Measurements from ENCODE around the gene NEK7. TPM values are rescaled to one million over a fixed set of nuclear protein-coding genes. Genes with fewer than 3 reads are reported as not detected.
A peak's percentile ranks its signal among the peaks of the same experiment; 100 is the strongest.

NEK7 gene
- total RNA-seq, 2 experiments from 2014 or later = 61.5 to 63.2 TPM

DNA sequence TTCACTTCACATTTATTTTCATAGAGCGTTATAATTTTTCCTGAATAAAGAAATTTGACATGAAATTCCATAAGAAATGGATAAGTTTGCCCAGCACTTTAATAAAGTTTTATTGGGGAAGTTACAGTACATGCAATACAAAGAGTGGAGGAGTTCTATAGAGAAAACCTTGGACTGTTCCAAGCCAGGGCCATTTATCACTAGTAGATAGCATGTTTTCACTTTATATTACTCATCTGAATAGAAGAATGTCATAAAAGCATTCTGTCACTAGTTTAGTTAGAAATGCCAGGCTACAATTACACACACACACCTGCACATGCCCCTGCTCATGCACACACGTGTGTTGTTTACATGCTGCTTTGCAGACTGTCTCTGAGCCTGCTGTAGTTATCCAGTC, 123.3 kb downstream of the NEK7 start:
- Mint-ChIP-seq H3K27me3 (ENCODE audit: low read depth) (no peaks in the 10 kb centered on the region), H3K4me3 (no peak overlapping the region), H3K4me1 (ENCODE audit: low read depth) (peaks cover 10% of the 10 kb centered on the region), H3K9me3 (ENCODE audit: insufficient read depth) (no peaks in the 10 kb centered on the region), H3K36me3 (ENCODE audit: low read depth) (peaks cover 11% of the 10 kb centered on the region), H3K27ac (no peak overlapping the region)
- POLR2A ChIA-PET = no interaction called here
- DNase-seq (no peak), ATAC-seq (no peak)
- CTCF ChIA-PET = no interaction called here

DNA sequence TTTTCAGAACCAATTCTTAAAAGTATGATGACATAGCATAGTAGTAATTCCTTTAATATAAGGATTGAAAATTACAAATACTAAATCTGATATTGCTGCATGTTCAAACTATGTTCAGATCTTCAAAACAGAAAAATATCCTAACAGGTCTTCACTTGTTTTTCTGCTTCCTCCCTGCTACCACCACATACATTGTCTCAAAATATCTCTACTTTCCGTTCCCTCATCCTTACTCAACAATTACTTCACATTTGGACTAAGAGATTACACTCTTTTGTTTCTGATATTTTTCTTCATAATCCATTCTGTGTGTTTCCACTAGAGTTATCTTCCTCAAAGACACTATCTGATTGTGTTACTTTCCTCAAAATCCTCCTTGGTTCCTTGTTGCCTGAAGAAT, 125.1 kb downstream of the NEK7 start:
- H3K27ac Mint-ChIP-seq = no peak overlapping the region
- H3K9me3 Mint-ChIP-seq (ENCODE audit: insufficient read depth) = no peaks in the 10 kb centered on the region
- H3K4me3 Mint-ChIP-seq = no peak overlapping the region
- peaks cover 13% of the 10 kb centered on the region for H3K36me3 Mint-ChIP-seq (ENCODE audit: low read depth)
- H3K4me1 Mint-ChIP-seq (ENCODE audit: low read depth) = peaks cover 10% of the 10 kb centered on the region
- ChIA-PET POLR2A (no interaction called here), CTCF (no interaction called here)
- no peak for DNase-seq
- H3K27me3 Mint-ChIP-seq (ENCODE audit: low read depth) = no peaks in the 10 kb centered on the region
- no peak for ATAC-seq

DNA sequence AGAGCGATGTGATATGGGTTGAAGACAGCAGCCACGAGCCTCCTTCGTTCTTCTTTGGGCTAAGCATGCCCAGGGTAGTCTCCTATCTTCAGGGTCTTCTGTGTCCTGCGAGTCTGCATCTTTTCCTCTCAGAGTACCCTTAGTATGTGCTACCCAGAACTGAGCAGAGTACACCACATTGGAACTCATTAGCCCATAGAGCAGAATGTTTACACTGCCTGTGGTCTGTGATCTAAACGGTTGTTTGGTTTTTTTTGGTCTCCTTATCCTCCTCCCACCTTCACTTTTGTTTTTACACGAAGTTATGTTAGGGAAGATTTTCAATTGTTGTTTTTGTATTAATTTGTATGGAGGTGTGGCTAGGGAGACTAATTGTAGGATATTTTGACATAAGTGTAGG, 126.4 kb downstream of the NEK7 start:
- H3K4me1 Mint-ChIP-seq (ENCODE audit: low read depth) = peaks cover 10% of the 10 kb centered on the region
- no peaks in the 10 kb centered on the region for H3K27me3 Mint-ChIP-seq (ENCODE audit: low read depth)
- no peak overlapping the region for H3K27ac Mint-ChIP-seq
- ChIA-PET CTCF (no interaction called here), POLR2A (no interaction called here)
- no peak overlapping the region for H3K4me3 Mint-ChIP-seq
- no peak for DNase-seq
- no peaks in the 10 kb centered on the region for H3K9me3 Mint-ChIP-seq (ENCODE audit: insufficient read depth)
- H3K36me3 Mint-ChIP-seq (ENCODE audit: low read depth) = peaks cover 19% of the 10 kb centered on the region
- peak; percentile 47 for ATAC-seq

DNA sequence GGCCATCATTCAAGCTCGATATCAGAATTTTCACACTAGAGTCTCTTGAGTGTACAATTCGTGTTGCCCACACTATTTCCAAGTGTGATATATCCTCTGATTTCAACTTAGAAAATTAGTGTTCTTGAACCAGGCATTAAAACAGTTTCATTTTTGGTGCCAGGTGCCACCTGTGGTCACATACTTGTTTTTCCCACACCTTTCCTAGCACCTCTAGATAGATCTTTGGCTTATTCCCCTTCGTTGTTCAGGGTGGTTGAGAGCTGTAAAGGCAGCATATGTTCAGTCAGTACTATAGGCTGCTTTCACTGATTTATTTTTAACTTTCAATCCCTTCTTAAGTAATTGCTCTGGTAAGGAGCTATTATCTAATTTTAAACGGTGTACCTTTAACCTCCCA, 131.1 kb downstream of the NEK7 start:
- DNase-seq = no peak
- H3K27ac Mint-ChIP-seq = no peak overlapping the region
- peaks cover 5% of the 10 kb centered on the region for H3K4me1 Mint-ChIP-seq (ENCODE audit: low read depth)
- ChIA-PET CTCF (no interaction called here), POLR2A (interaction anchor here (1.3 kb wide), 1 partner anchor 129 kb away, joined by 3 read pairs; no protein-coding TSS in a partner anchor)
- no peaks in the 10 kb centered on the region for H3K27me3 Mint-ChIP-seq (ENCODE audit: low read depth)
- H3K4me3 Mint-ChIP-seq = no peak overlapping the region
- H3K9me3 Mint-ChIP-seq (ENCODE audit: insufficient read depth) = no peaks in the 10 kb centered on the region
- ATAC-seq = no peak
- peaks cover 13% of the 10 kb centered on the region for H3K36me3 Mint-ChIP-seq (ENCODE audit: low read depth)

DNA sequence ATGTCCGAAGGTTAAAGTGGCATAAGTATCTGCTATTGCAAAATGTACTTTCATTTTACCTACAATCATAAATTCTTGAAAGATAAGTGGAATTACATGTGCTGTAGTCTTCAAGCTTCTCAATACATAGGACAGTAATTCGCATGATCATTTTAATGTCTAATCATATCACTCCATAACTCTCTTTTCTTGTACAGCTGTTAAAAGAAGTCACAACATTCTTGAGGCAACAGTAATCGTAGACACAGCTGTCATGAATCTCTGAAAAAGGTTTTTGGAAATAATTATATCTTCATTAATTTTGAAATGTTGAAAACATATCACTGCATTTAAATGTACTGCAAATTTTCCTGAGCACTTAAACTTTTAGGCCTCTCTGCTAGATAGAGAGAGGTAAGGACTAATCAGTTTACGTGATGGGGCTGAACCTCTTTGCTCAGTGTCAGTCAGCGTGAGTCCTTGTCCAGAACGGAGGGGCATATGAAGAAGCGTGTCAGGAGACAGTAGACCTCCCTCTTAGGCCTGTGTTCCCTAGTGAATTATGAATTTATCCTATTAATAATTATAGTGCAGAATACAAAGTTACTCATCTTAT, 133.4 kb downstream of the NEK7 start:
- Mint-ChIP-seq H3K9me3 (ENCODE audit: insufficient read depth) (no peaks in the 10 kb centered on the region), H3K27me3 (ENCODE audit: low read depth) (no peaks in the 10 kb centered on the region), H3K36me3 (ENCODE audit: low read depth) (peaks cover 21% of the 10 kb centered on the region), H3K4me3 (no peak overlapping the region), H3K4me1 (ENCODE audit: low read depth) (no peaks in the 10 kb centered on the region), H3K27ac (no peak overlapping the region)
- POLR2A ChIA-PET = no interaction called here
- CTCF ChIA-PET = no interaction called here
- ATAC-seq (no peak), DNase-seq (no peak)

DNA sequence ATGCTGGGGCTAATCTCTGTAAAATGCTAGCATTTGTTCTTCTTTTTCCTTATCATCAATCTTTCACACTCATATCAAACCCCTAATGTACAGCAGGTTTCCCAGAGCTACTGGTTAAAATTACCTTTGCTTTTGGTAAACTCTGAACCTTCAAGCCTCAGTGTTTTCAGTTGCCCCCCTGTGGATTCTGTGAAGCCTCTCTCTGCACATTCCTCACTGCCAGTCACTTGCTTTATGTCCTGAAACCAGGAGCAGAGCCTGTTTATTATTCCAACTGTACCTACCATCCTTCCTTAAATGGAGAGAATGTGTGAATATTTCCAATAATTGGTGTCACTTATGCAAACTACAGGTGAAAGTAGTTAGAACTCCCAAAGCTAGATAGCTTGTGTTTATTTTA, 134.2 kb downstream of the NEK7 start:
- H3K4me1 Mint-ChIP-seq (ENCODE audit: low read depth) = no peaks in the 10 kb centered on the region
- H3K27ac Mint-ChIP-seq = no peak overlapping the region
- POLR2A ChIA-PET = no interaction called here
- no peaks in the 10 kb centered on the region for H3K27me3 Mint-ChIP-seq (ENCODE audit: low read depth)
- H3K9me3 Mint-ChIP-seq (ENCODE audit: insufficient read depth) = no peaks in the 10 kb centered on the region
- H3K4me3 Mint-ChIP-seq = no peak overlapping the region
- H3K36me3 Mint-ChIP-seq (ENCODE audit: low read depth) = peaks cover 24% of the 10 kb centered on the region
- ATAC-seq (no peak), DNase-seq (no peak)
- CTCF ChIA-PET = no interaction called here

DNA sequence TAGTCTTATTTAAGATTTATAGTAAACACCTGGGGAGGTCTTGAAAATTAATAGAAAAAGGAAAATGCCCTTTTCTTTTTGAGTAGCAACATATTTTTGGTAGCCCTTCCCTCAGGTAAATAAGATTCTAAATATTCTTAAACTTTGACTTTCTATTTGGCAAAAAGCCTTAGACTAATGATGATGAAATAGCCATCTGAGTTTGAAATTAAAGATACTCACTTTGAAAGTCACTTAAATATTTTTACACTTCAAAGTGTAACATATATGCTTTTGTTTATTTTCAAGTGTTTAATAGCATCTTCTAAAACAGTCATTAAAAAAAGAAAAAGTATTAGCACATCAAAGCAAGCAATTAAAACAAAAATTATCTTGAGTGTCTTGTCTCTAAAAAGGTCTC, 135.1 kb downstream of the NEK7 start:
- ATAC-seq = no peak
- ChIA-PET CTCF (no interaction called here), POLR2A (no interaction called here)
- Mint-ChIP-seq H3K27ac (no peak overlapping the region), H3K27me3 (ENCODE audit: low read depth) (no peaks in the 10 kb centered on the region), H3K36me3 (ENCODE audit: low read depth) (peaks cover 24% of the 10 kb centered on the region), H3K4me1 (ENCODE audit: low read depth) (no peaks in the 10 kb centered on the region), H3K4me3 (no peak overlapping the region), H3K9me3 (ENCODE audit: insufficient read depth) (no peaks in the 10 kb centered on the region)
- DNase-seq = no peak

DNA sequence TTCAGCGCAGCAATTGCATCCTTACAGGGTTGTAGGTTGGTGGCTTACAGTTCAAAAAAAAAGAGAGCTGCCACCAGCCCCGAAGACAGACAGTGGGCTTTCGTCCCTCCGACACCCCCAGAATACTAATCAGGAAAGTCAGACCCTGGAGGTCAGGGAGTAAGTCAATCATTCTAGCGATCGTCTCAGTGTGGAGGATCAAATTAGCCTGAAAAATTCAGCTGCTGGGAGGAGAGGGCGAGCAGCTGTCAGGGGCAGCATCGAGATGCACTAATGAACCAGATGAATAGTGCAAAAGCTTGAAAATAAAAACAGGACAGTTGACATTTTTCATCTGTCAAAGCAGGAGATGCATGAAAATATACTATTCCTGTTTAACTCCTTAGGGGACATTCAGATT, 138.4 kb downstream of the NEK7 start:
- DNase-seq = no peak
- ATAC-seq = no peak
- no peak overlapping the region for H3K27ac Mint-ChIP-seq
- POLR2A ChIA-PET = no interaction called here
- H3K4me1 Mint-ChIP-seq (ENCODE audit: low read depth) = no peaks in the 10 kb centered on the region
- peaks cover 26% of the 10 kb centered on the region for H3K36me3 Mint-ChIP-seq (ENCODE audit: low read depth)
- no peak overlapping the region for H3K4me3 Mint-ChIP-seq
- CTCF ChIA-PET = interaction anchor here (2.5 kb wide), 1 partner anchor 63 kb away, joined by 6 read pairs; no protein-coding TSS in a partner anchor
- no peaks in the 10 kb centered on the region for H3K9me3 Mint-ChIP-seq (ENCODE audit: insufficient read depth)
- no peaks in the 10 kb centered on the region for H3K27me3 Mint-ChIP-seq (ENCODE audit: low read depth)

DNA sequence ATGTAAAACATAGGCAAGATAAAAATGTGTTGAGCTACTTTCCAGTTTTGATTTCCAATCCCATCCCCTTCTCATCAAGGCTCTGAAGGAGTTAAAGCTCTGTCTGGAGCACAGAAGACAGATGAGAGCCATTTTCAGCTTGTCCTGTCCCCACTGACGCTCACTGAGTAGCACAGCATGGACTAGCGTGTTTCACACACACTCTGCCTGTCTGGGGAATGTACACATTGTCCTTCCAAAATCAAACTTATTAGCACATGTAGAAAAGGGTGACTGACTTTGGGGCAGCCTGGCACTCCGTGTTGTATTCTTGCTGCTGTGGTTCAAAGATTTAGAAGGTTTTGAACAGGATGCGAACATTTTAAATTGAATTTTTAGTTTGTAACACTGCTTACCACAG, 139.2 kb downstream of the NEK7 start:
- Mint-ChIP-seq H3K36me3 (ENCODE audit: low read depth) (peaks cover 29% of the 10 kb centered on the region), H3K27me3 (ENCODE audit: low read depth) (no peaks in the 10 kb centered on the region), H3K4me1 (ENCODE audit: low read depth) (no peaks in the 10 kb centered on the region), H3K4me3 (no peak overlapping the region), H3K27ac (no peak overlapping the region), H3K9me3 (ENCODE audit: insufficient read depth) (no peaks in the 10 kb centered on the region)
- POLR2A ChIA-PET = no interaction called here
- CTCF ChIA-PET = interaction anchor here (2.5 kb wide), 1 partner anchor 63 kb away, joined by 6 read pairs; no protein-coding TSS in a partner anchor
- ATAC-seq (no peak), DNase-seq (no peak)

DNA sequence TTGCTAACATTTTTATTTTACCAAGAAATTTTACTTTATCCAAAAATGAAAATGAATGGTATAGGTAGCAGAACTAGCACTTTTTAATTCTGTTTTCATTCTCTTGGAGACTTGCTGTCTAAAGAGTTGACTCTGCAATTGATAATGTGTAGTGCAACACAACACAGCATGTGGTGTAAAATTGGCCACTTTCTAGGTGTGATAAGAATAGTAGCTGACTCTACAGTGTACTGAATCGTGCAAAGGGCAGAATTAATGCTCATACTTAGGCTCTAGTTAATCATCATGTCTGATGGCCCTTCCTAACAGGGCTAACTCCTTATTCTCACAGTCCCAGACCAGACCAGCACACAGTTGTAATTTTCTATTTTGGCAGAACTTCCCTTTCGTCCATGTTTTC, 140.5 kb downstream of the NEK7 start:
- ChIA-PET POLR2A (no interaction called here), CTCF (interaction anchor here (2.5 kb wide), 1 partner anchor 61 kb away, joined by 6 read pairs; no protein-coding TSS in a partner anchor)
- DNase-seq (no peak), ATAC-seq (no peak)
- peaks cover 35% of the 10 kb centered on the region for H3K36me3 Mint-ChIP-seq (ENCODE audit: low read depth)
- H3K9me3 Mint-ChIP-seq (ENCODE audit: insufficient read depth) = no peaks in the 10 kb centered on the region
- H3K27ac Mint-ChIP-seq = no peak overlapping the region
- H3K4me1 Mint-ChIP-seq (ENCODE audit: low read depth) = no peaks in the 10 kb centered on the region
- no peak overlapping the region for H3K4me3 Mint-ChIP-seq
- no peaks in the 10 kb centered on the region for H3K27me3 Mint-ChIP-seq (ENCODE audit: low read depth)

DNA sequence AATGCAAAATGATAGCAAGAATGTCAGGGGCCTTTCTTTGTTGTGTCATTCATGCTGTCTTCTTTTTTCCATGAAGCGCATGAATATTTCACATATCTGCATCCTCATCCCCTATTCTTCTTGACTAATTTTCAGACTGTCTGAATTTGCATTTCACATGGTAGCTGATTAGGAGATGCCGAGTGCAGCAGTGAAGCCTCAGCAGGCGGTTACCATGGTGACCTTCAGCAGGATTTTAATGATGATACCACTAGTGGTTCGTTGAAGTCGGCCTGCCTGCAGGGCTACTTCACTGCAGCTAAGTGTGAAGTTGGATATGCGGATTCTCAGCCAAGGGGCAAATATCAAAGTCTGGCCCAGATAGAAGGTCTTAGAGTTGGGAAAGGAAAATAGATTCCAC, 141.8 kb downstream of the NEK7 start:
- POLR2A ChIA-PET = no interaction called here
- Mint-ChIP-seq H3K36me3 (ENCODE audit: low read depth) (peaks cover 32% of the 10 kb centered on the region), H3K27me3 (ENCODE audit: low read depth) (no peaks in the 10 kb centered on the region), H3K9me3 (ENCODE audit: insufficient read depth) (no peaks in the 10 kb centered on the region), H3K27ac (no peak overlapping the region), H3K4me3 (no peak overlapping the region), H3K4me1 (ENCODE audit: low read depth) (no peaks in the 10 kb centered on the region)
- CTCF ChIA-PET = no interaction called here
- ATAC-seq (no peak), DNase-seq (no peak)

DNA sequence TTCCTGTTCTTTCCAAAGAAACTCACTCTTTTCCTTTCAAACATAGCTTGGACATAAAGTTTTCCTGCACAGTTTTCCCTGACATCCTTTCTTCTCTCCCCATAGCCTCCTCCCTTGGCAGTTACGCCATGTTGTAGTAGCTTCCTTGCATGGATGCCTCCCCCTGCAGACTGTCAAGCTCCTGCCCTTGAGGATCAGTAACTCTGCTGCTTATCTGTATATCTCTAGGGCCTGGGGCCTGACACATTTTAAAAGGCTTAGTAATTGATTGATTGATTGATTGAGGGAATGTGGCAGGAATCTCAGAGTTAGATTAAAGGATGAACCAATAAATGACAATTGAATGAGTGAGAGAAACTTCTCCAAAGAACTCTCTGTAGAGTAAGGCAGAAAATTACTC, 143.7 kb downstream of the NEK7 start:
- no peak for DNase-seq
- Mint-ChIP-seq H3K4me1 (ENCODE audit: low read depth) (no peaks in the 10 kb centered on the region), H3K36me3 (ENCODE audit: low read depth) (peaks cover 24% of the 10 kb centered on the region), H3K9me3 (ENCODE audit: insufficient read depth) (no peaks in the 10 kb centered on the region), H3K27me3 (ENCODE audit: low read depth) (no peaks in the 10 kb centered on the region), H3K27ac (no peak overlapping the region), H3K4me3 (no peak overlapping the region)
- ATAC-seq = no peak
- POLR2A ChIA-PET = no interaction called here
- CTCF ChIA-PET = no interaction called here

DNA sequence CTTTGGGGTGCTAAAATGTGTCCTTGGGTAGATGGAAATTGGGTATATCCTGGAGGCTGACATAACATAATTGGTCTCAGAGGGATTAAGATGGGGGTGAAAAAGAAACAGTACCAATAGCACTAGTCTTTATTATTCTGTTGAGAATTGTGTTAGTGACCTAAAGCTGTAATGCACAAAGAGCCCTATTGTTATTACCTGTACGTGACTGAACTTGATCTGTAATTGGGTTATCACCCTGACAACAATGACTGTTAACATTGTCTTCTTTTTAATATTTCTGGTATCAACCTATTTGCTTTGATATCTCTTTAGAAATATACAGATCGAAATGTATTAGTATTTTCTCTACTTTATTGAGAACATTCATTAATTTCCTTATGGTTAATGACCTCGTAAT, 147.6 kb downstream of the NEK7 start:
- ATAC-seq (no peak), DNase-seq (no peak)
- ChIA-PET POLR2A (no interaction called here), CTCF (no interaction called here)
- H3K4me1 Mint-ChIP-seq (ENCODE audit: low read depth) = no peaks in the 10 kb centered on the region
- H3K4me3 Mint-ChIP-seq = no peak overlapping the region
- no peak overlapping the region for H3K27ac Mint-ChIP-seq
- H3K36me3 Mint-ChIP-seq (ENCODE audit: low read depth) = peaks cover 24% of the 10 kb centered on the region
- H3K9me3 Mint-ChIP-seq (ENCODE audit: insufficient read depth) = no peaks in the 10 kb centered on the region
- no peaks in the 10 kb centered on the region for H3K27me3 Mint-ChIP-seq (ENCODE audit: low read depth)

Measured in activated CD8-positive, alpha-beta T cell treated with anti-CD3 and anti-CD28 coated beads, Interleukin-2, amount 10 ng/mL, durations not matched to agents 7 days and 5 days (primary cell).